GM21447 (cell line): ENCODE data around the gene PACSIN3.
"Not testable (repeated sequence)": the region's sequence is repeated elsewhere in the genome, so short reads cannot be mapped to it uniquely, and the experiment has no call there.

Experiments used
- ATAC-seq: cut with Tn5 transposase; IDR thresholded peaks from one replicate; pipeline ENCODE4 v1.9.1; 2021; ENCODE audit not compliant: unreplicated experiment

The PACSIN3 gene

GRCh38 chr11:47186076-47186699 lies at the start of gene PACSIN3:
TSS of gene PACSIN3 (minus strand) at chr11:47186434. CDS start at chr11:47182727, 3,707 bp downstream.
- ATAC-seq = peak; percentile 59

GRCh38 chr11:47235163-47235562 lies 48.9 kb upstream of the PACSIN3 start:
- no peak for ATAC-seq

- no peak for ATAC-seq
Measured at GRCh38 chr11:47234669-47235100, 48.5 kb upstream of the PACSIN3 start.

DNA sequence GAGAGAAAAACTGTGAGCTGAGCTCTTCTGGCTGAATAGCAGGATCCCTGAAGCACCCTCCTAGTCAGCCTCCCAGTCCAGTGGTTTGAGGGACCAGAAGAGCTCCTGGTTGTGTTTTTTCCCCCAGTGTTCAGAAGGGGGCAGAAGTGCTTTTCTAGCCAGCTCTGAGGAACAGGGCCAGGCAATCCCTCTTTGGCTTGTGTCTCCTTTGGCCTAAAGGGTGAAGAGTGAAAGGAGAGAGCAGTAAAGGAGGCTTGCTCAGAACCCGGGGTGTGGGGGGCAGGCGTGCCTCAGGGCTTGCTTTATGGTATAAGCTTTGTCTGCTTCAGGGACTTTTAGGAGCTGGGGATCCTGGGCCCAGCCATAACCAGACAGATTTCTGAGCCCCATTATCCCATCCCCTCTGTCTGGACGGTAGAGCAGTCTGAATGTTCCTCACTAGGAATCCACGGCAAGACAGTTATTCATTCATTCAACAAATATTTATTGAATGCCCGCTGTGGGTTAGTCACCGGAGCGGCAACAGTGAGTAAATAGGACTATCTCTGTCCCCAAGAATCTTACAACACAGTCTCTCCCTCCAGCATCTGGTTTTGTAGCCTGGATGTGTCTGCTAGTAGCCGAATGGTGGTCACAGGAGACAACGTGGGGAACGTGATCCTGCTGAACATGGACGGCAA lies 47.9 kb upstream of the PACSIN3 start:
- no peak for ATAC-seq

DNA sequence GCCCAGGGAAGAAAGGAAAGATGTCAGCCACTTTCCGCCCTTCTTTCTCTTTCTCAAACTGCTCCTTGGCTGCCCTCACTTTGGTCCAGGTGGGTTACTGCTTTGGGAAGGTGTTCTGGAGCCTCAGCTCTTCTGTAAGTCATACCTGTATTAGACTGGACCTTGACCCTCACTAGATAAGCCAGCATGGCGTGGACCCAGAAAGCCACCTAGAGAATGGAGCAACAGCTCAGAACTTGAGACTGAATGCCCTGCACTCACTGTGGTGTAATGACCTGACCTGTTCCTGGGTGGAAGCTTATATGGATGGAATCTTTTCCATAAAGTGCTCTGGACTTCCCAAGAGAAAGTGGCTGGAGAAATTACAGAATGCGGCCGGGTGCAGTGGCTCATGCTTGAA lies 46.8 kb upstream of the PACSIN3 start:
- no peak for ATAC-seq

DNA sequence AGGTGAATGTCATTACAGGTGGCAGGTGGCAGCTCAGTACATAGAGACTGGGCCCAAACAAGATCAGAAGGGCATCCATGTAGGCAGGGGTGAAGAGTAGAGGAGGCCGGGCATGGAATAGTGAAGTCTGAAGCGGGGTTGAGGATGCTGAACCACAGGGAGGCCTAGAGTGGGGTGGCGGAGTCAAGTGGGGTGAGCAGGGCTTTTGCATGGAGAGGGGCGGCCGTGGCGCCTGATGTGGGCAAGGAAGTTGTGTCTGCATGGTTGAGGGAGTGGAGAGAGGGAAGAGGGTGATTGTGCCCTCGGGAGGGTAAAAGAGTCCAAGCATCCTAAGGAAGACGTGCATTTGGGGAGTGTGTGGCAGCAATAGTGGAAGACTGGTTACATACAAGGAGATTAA lies 42.9 kb upstream of the PACSIN3 start:
- ATAC-seq = no peak

DNA sequence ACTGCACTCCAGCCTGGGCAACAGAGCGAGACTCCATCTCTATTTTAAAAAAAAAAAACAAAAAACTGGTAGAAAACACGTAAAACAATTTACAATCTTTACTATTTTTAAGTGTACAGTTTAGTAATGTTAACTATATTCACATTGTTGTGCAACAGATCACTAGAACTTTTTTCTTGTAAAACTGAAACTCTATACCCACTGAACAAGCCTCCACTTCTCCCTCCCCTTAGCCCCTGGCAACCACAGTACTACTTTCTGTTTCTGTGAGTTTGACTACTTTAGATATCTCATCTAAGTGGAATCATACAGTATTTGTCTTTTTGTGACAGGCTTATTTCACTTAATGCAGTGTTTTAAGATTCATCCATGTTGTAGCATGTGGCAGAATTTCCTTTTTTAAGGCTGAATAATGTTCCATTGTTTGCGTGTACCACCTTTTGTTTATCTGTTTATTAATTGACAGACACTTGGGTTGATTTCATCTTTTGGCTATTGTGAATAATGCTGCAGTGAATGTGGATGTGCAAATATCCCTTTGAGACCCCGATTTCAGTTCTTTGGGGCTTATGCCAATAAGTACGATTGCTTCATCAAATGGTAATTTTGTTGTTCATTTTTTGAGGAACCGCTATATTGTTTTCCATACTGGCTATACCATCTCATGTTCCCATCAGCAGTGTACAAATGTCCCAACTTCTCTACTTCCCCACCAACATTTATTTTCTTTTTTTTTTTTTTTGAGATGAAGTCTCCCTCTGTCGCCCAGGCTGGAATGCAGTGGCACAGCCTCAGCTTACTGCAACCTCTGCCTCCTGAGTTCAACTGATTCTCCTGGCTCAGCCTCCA lies 39.5 kb upstream of the PACSIN3 start:
- peak; percentile 92 for ATAC-seq

- ATAC-seq = no peak
Measured at GRCh38 chr11:47222696-47223095, 36.5 kb upstream of the PACSIN3 start.

DNA sequence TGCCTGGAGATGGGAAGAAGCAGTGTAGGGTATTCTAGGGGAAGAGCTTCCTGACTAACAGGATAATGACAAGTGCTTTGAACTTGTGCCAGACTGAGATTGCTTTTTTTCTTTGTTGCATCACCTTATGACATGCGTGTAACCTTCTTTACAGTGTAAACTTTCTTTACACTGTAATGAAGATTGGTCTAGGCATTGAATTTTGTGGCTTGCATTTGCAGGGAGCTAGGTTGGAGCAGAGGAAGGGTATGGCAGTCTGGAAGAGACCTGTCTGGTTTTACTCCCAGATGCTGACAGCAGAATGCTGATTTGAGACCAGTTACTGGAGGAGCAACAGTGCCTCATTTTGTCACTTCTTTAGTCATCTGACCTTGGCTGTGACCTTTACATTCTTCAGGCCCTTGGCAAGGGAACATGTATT lies 34.2 kb upstream of the PACSIN3 start:
- ATAC-seq = no peak

GRCh38 chr11:47216121-47216798 lies 30.0 kb upstream of the PACSIN3 start:
- peak; percentile 25 for ATAC-seq

- no peak for ATAC-seq
Measured at GRCh38 chr11:47215366-47215910, 29.2 kb upstream of the PACSIN3 start.

DNA sequence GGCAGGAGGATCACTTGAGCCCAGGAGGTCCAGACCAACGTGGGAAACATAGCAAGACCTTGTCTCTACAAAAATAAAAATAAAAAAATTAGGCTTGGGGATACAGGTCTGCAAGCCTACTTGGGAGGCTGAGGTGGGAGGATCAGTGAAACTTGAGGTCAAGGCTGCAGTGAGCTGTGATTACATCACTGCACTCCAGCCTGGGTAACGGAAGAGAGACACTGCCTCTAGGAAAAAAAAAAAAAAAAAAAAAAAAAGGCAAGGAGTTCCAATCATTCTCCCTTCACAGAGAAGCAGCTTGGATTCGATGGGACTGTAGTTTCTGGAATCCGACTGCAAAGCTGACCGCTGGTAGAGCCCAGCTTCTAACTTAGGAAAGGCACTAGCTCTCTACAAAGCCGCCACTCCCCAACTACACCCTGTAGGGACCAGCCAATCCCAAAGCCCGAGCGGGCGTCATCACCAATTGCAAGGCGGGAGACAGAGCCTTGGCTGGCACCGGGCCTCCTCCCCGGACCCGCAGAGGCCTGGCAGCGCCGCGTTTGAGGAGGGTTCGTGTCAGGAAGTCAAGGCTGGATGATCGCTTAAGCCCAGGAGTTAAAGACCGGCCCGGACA lies 27.8 kb upstream of the PACSIN3 start:
- peak; percentile 64 for ATAC-seq

- no peak for ATAC-seq
Measured at GRCh38 chr11:47212938-47213337, 26.7 kb upstream of the PACSIN3 start.

- ATAC-seq = no peak
Measured at GRCh38 chr11:47208628-47209027, 22.4 kb upstream of the PACSIN3 start.

GRCh38 chr11:47208008-47208552 lies 21.8 kb upstream of the PACSIN3 start:
- ATAC-seq = not testable (repeated sequence)

GRCh38 chr11:47207459-47207858 lies 21.2 kb upstream of the PACSIN3 start:
- ATAC-seq = no peak

GRCh38 chr11:47206577-47206976 lies 20.3 kb upstream of the PACSIN3 start:
- ATAC-seq = not testable (repeated sequence)

GRCh38 chr11:47204637-47204989 lies 18.4 kb upstream of the PACSIN3 start:
- ATAC-seq = no peak

- no peak for ATAC-seq
Measured at GRCh38 chr11:47202576-47202975, 16.3 kb upstream of the PACSIN3 start.

DNA sequence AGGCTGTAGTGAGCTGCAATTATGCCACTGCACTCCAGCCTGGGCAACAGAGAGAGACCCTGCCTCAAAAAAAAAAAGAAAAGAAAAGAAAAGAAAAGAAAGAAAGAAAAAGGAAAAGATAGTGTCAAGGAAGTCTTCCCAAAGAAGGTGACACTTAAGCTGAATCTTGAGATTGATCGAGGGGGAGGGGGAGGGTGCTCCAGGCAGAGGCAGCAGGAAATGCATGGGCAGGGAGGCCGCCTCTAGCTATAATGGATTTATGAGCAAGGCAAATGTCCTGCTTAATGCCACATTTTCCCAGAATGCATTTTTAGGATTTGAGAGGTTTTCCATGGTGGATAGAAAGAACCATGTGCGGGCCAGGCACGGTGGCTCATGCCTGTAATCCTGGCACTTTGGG lies 14.8 kb upstream of the PACSIN3 start:
- ATAC-seq = no peak
